ENCODE results near the gene ZNF365. TPM values are rescaled to one million over a fixed set of nuclear protein-coding genes. Genes with fewer than 3 reads are reported as not detected.

The ZNF365 gene
- total RNA-seq, 1 donor from 2014 or later = 8.9 TPM

DNA sequence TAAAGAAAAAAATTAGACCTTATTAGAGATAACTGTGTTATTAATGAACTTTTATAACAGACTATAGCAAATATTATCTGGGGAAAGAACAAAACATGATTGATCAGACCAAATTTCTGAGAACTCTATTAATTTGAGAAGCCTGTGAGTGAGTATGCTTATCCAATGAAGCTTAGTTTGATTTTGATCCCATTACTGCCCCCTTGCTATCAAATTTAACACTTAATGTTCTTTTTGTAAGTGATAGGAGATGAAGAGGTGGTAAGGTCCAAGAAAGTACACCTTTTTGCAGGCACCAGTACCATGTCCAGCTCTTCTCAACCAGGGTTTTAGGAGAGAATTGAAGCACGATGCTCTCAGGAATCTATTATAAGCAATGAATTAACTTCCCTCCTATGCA, 49.9 kb downstream of the ZNF365 start:
- Histone ChIP-seq H4K20me1 (ENCODE audit: insufficient read depth, low read length) (no peaks in the 10 kb centered on the region), H3K9ac (ENCODE audit: low read length) (no peak overlapping the region), H3K27ac (ENCODE audit: low read depth, low read length) (no peak overlapping the region), H3K36me3 (ENCODE audit: insufficient read depth, low read length) (no peaks in the 10 kb centered on the region), H3K4me3 (ENCODE audit: insufficient read depth, low read depth, low read length) (no peak overlapping the region), H3K27me3 (ENCODE audit: insufficient read depth, low read length) (no peaks in the 10 kb centered on the region), H3K4me1 (ENCODE audit: insufficient read depth, low read length) (peaks cover 21% of the 10 kb centered on the region), H3K4me2 (ENCODE audit: low read length) (no peak overlapping the region), H3K79me2 (ENCODE audit: insufficient read depth, low read length) (no peaks in the 10 kb centered on the region), H2AFZ (ENCODE audit: low read depth, low read length) (no peak overlapping the region), H3K9me3 (ENCODE audit: insufficient read depth, low read depth, low read length) (no peaks in the 10 kb centered on the region)
- H3K36me3 Mint-ChIP-seq (ENCODE audit: low read depth, unreplicated experiment) = no peaks in the 10 kb centered on the region
- peaks cover 31% of the 10 kb centered on the region for H3K4me1 Mint-ChIP-seq (ENCODE audit: low read depth, unreplicated experiment)
- H3K4me3 Mint-ChIP-seq (ENCODE audit: unreplicated experiment) = no peak overlapping the region
- TF ChIP-seq, protein P1, sequence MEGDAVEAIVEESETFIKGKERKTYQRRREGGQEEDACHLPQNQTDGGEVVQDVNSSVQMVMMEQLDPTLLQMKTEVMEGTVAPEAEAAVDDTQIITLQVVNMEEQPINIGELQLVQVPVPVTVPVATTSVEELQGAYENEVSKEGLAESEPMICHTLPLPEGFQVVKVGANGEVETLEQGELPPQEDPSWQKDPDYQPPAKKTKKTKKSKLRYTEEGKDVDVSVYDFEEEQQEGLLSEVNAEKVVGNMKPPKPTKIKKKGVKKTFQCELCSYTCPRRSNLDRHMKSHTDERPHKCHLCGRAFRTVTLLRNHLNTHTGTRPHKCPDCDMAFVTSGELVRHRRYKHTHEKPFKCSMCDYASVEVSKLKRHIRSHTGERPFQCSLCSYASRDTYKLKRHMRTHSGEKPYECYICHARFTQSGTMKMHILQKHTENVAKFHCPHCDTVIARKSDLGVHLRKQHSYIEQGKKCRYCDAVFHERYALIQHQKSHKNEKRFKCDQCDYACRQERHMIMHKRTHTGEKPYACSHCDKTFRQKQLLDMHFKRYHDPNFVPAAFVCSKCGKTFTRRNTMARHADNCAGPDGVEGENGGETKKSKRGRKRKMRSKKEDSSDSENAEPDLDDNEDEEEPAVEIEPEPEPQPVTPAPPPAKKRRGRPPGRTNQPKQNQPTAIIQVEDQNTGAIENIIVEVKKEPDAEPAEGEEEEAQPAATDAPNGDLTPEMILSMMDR (IDR thresholded peaks at IDR 0.05; ENCODE audit: insufficient read depth, low read depth, low read length) = no peak
- no peak for TF ChIP-seq EZH2 (IDR thresholded peaks at IDR 0.05; ENCODE audit: insufficient read depth, low read length)
- H3K27me3 Mint-ChIP-seq (ENCODE audit: low read depth, unreplicated experiment) = no peaks in the 10 kb centered on the region
- DNase-seq (ENCODE audit: low read depth) = no peak
- no peak for FAIRE-seq
- H3K9me3 Mint-ChIP-seq (ENCODE audit: unreplicated experiment) = no peaks in the 10 kb centered on the region
- H3K27ac Mint-ChIP-seq (ENCODE audit: unreplicated experiment) = no peak overlapping the region

DNA sequence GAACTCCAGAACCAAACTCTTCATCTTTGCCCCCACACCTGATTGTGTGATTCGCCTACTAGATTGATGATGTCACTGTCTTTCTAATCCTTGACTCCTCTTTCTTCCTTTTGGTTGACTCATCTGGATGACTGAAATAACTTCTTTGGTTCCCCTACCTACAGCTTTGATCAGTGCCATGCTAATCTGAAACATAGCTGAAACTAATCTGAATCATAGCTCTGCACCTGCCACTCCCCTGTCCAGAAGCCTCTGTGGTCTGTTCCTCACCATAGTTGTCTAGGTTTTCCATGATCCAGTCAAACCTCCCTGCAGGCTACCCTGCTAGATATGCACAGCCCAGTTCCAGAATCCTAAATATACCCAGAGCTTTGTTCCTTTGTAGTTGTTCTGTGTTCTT, 51.9 kb downstream of the ZNF365 start:
- H3K27ac Mint-ChIP-seq (ENCODE audit: unreplicated experiment) = peak overlapping the region; percentile 88
- Histone ChIP-seq H3K4me1 (ENCODE audit: insufficient read depth, low read length) (peaks cover 21% of the 10 kb centered on the region), H3K9me3 (ENCODE audit: insufficient read depth, low read depth, low read length) (no peaks in the 10 kb centered on the region), H2AFZ (ENCODE audit: low read depth, low read length) (no peak overlapping the region), H3K4me3 (ENCODE audit: insufficient read depth, low read depth, low read length) (no peak overlapping the region), H3K27ac (ENCODE audit: low read depth, low read length) (no peak overlapping the region), H3K36me3 (ENCODE audit: insufficient read depth, low read length) (no peaks in the 10 kb centered on the region), H3K27me3 (ENCODE audit: insufficient read depth, low read length) (no peaks in the 10 kb centered on the region), H4K20me1 (ENCODE audit: insufficient read depth, low read length) (no peaks in the 10 kb centered on the region), H3K79me2 (ENCODE audit: insufficient read depth, low read length) (no peaks in the 10 kb centered on the region), H3K4me2 (ENCODE audit: low read length) (peak overlapping the region; percentile 8), H3K9ac (ENCODE audit: low read length) (no peak overlapping the region)
- peaks cover 35% of the 10 kb centered on the region for H3K4me1 Mint-ChIP-seq (ENCODE audit: low read depth, unreplicated experiment)
- H3K36me3 Mint-ChIP-seq (ENCODE audit: low read depth, unreplicated experiment) = no peaks in the 10 kb centered on the region
- FAIRE-seq (peak; percentile 34), DNase-seq (ENCODE audit: low read depth) (peak; percentile 75)
- peak overlapping the region; percentile 36 for H3K4me3 Mint-ChIP-seq (ENCODE audit: unreplicated experiment)
- TF ChIP-seq, protein P1 (IDR thresholded peaks at IDR 0.05; ENCODE audit: insufficient read depth, low read depth, low read length) = no peak
- no peak for TF ChIP-seq EZH2 (IDR thresholded peaks at IDR 0.05; ENCODE audit: insufficient read depth, low read length)
- H3K9me3 Mint-ChIP-seq (ENCODE audit: unreplicated experiment) = no peaks in the 10 kb centered on the region
- no peaks in the 10 kb centered on the region for H3K27me3 Mint-ChIP-seq (ENCODE audit: low read depth, unreplicated experiment)

DNA sequence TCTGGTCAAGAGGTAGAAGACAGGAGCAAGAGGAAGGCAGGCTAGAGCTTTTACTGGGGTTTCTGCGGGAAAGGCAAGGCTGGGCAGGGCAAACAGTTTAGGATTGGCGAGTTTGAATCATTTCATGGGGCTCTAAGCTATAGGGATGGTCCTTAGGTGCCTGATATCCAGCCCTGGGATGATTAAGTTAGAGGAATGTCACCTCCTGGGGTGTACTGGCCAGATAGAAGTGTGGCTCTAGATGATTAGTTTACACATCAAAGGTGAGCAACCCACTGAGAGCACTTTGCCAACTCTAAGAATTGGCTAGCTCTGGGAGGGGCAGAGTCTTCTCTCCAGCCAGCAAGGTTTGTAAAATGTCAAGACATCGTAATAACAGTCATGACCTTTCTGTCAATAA, 52.4 kb downstream of the ZNF365 start:
- peaks cover 35% of the 10 kb centered on the region for H3K4me1 Mint-ChIP-seq (ENCODE audit: low read depth, unreplicated experiment)
- no peak for FAIRE-seq
- peak overlapping the region; percentile 88 for H3K27ac Mint-ChIP-seq (ENCODE audit: unreplicated experiment)

More for the DNA sequence above, 52.4 kb downstream of the ZNF365 start:
- H3K27me3 Mint-ChIP-seq (ENCODE audit: low read depth, unreplicated experiment) = no peaks in the 10 kb centered on the region
- H3K79me2 ChIP-seq (ENCODE audit: insufficient read depth, low read length) = no peaks in the 10 kb centered on the region
- H4K20me1 ChIP-seq (ENCODE audit: insufficient read depth, low read length) = no peaks in the 10 kb centered on the region
- no peak overlapping the region for H2AFZ ChIP-seq (ENCODE audit: low read depth, low read length)
- DNase-seq (ENCODE audit: low read depth) = no peak
- H3K4me1 ChIP-seq (ENCODE audit: insufficient read depth, low read length) = peaks cover 21% of the 10 kb centered on the region
- H3K36me3 Mint-ChIP-seq (ENCODE audit: low read depth, unreplicated experiment) = no peaks in the 10 kb centered on the region
- no peak overlapping the region for H3K27ac ChIP-seq (ENCODE audit: low read depth, low read length)
- no peaks in the 10 kb centered on the region for H3K9me3 Mint-ChIP-seq (ENCODE audit: unreplicated experiment)
- no peaks in the 10 kb centered on the region for H3K36me3 ChIP-seq (ENCODE audit: insufficient read depth, low read length)
- H3K9me3 ChIP-seq (ENCODE audit: insufficient read depth, low read depth, low read length) = no peaks in the 10 kb centered on the region
- H3K4me2 ChIP-seq (ENCODE audit: low read length) = peak overlapping the region; percentile 8
- TF ChIP-seq, protein P1 (IDR thresholded peaks at IDR 0.05; ENCODE audit: insufficient read depth, low read depth, low read length) = no peak
- TF ChIP-seq EZH2 (IDR thresholded peaks at IDR 0.05; ENCODE audit: insufficient read depth, low read length) = no peak
- no peak overlapping the region for H3K9ac ChIP-seq (ENCODE audit: low read length)
- H3K4me3 ChIP-seq (ENCODE audit: insufficient read depth, low read depth, low read length) = no peak overlapping the region
- H3K27me3 ChIP-seq (ENCODE audit: insufficient read depth, low read length) = no peaks in the 10 kb centered on the region
- H3K4me3 Mint-ChIP-seq (ENCODE audit: unreplicated experiment) = no peak overlapping the region
